Stomach (tissue), 4 donors: ENCODE data around the gene GIMAP7.

Source experiments
- EP300 ChIP-seq: sonication (generic); formaldehyde crosslinking; IDR thresholded peaks from one replicate; pipeline ENCODE4 v1.6.1; 2017; ENCODE audit warnings: antibody characterized with exemption
- POLR2A ChIP-seq, 4 donors: fragments of 450-650 bp; IDR thresholded peaks; one replicate each; pipeline ENCODE4 v1.6.1; 2016; ENCODE audit warnings: antibody characterized with exemption in 4 of 4, control low read depth in 2 of 4, mild to moderate bottlenecking in 1 of 4, moderate library complexity in 1 of 4
- POLR2AphosphoS5 ChIP-seq, 3 donors: sonication (generic); formaldehyde crosslinking; IDR thresholded peaks; one replicate each; pipeline ENCODE4 v1.6.1; 2016; ENCODE audit warnings: antibody characterized with exemption in 3 of 3
- TF ChIP-seq, protein P1 (sequence below), 7 experiments: fragments of 450-650 bp in 4 of 7; fragments of 200-600 bp in 3 of 7; sonication (generic) in 3 of 7; IDR thresholded peaks; one replicate each; pipeline ENCODE4 v1.5.1; 2016 to 2019; ENCODE audit warnings: antibody characterized with exemption in 7 of 7, control low read depth in 2 of 7, mild to moderate bottlenecking in 1 of 7

DNA sequence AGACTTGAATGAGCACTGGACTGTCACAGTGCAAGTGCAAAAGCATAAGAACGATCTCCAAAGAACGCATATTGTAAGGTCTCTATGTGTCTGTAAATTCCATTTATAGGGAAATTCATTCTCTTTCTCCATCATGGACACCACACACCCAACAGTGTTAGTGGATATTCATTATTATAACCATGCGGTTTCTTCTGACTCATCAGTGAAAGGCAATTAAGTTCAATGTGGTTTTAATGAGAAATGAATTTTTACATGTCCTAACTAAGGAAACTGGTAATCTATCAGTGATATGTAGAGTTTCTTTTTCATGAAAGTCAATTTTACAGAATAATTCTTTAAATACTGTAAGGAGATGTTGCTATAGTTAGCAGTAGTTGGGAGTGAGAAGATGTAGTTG lies 38.4 kb upstream of the GIMAP7 start:
- TF ChIP-seq POLR2A (IDR thresholded peaks at IDR 0.05) (no peak), POLR2AphosphoS5 (IDR thresholded peaks at IDR 0.05) (no peak), EP300 (no peak)
- TF ChIP-seq, protein P1, sequence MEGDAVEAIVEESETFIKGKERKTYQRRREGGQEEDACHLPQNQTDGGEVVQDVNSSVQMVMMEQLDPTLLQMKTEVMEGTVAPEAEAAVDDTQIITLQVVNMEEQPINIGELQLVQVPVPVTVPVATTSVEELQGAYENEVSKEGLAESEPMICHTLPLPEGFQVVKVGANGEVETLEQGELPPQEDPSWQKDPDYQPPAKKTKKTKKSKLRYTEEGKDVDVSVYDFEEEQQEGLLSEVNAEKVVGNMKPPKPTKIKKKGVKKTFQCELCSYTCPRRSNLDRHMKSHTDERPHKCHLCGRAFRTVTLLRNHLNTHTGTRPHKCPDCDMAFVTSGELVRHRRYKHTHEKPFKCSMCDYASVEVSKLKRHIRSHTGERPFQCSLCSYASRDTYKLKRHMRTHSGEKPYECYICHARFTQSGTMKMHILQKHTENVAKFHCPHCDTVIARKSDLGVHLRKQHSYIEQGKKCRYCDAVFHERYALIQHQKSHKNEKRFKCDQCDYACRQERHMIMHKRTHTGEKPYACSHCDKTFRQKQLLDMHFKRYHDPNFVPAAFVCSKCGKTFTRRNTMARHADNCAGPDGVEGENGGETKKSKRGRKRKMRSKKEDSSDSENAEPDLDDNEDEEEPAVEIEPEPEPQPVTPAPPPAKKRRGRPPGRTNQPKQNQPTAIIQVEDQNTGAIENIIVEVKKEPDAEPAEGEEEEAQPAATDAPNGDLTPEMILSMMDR (IDR thresholded peaks at IDR 0.05), result no peak
